Measurements from ENCODE around the gene NPC1L1.

Gene NPC1L1

DNA sequence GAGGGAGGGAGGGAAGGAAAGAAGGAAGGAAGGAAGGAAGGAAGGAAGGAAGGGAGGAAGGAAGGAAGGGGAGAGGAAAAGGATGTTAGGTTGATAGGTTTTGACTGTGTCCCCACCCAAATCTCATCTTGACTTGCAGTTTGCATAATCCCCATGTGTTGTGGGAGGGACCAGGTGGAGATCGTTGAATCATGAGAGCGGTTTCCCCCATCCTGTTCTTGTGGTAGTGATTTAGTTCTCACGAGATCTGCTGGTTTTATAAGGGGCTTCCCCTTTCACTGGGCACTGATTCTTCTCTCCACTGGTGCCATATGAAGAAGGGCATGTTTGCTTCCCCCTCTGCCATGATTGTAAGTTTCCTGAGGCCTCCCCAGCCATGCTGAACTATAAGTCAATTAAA lies 35.5 kb downstream of the NPC1L1 start:
- Histone ChIP-seq H3K4me3 (IDR thresholded peaks at IDR 0.05; ENCODE audit: insufficient read depth, low read depth, low read length) (no peak overlapping the region), H3K27ac (no peak overlapping the region), H4K20me1 (ENCODE audit: insufficient read depth) (no peaks in the 10 kb centered on the region), H3K4me2 (no peak overlapping the region), H2AFZ (ENCODE audit: low read depth) (no peak overlapping the region), H3K4me1 (ENCODE audit: low read depth, poor library complexity, severe bottlenecking) (no peaks in the 10 kb centered on the region), H3K27me3 (ENCODE audit: insufficient read depth, low read depth) (no peaks in the 10 kb centered on the region), H3K9ac (no peak overlapping the region), H3K79me2 (ENCODE audit: insufficient read depth, low read depth) (no peaks in the 10 kb centered on the region), H3K36me3 (ENCODE audit: insufficient read depth) (no peaks in the 10 kb centered on the region)
- TF ChIP-seq, protein P1, sequence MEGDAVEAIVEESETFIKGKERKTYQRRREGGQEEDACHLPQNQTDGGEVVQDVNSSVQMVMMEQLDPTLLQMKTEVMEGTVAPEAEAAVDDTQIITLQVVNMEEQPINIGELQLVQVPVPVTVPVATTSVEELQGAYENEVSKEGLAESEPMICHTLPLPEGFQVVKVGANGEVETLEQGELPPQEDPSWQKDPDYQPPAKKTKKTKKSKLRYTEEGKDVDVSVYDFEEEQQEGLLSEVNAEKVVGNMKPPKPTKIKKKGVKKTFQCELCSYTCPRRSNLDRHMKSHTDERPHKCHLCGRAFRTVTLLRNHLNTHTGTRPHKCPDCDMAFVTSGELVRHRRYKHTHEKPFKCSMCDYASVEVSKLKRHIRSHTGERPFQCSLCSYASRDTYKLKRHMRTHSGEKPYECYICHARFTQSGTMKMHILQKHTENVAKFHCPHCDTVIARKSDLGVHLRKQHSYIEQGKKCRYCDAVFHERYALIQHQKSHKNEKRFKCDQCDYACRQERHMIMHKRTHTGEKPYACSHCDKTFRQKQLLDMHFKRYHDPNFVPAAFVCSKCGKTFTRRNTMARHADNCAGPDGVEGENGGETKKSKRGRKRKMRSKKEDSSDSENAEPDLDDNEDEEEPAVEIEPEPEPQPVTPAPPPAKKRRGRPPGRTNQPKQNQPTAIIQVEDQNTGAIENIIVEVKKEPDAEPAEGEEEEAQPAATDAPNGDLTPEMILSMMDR (conservative IDR thresholded peaks at IDR 0.05; ENCODE audit: low read depth, low read length) = no peak

DNA sequence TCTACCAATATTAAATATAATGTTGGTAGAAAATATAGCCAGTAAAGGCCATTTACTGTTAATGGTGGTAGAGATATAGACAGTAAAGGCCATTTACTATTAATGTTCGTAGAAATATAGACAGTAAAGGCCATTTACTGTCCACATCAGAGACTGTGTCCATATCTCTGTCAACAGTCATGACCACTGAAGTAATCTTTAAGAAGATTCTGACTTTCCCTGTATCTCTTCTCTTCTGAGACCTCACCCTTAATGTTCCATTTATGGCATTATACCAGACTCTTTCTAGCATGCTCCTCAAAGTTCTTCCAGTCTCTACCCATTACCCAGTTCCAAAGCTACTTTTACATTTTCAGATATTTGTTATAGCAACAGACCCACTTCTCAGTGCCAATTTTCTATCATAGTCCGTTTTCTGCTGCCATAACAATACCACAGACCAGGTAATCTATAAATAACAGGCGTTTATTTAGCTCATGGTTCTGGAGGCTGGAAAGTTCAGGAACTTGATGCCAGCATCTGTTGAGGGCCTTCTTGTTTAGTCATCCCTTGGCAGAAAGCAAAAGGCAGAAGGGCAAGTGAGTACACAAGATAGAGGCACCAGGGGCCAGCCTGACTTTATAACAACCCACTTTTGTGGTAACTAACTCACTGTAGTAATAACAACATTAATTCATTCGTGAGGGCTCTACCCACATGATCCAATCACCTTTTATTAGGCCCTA lies 42.7 kb downstream of the NPC1L1 start:
- TF ChIP-seq, protein P1 (conservative IDR thresholded peaks at IDR 0.05; ENCODE audit: low read depth, low read length) = no peak
- H3K4me3 ChIP-seq (IDR thresholded peaks at IDR 0.05; ENCODE audit: insufficient read depth, low read depth, low read length) = no peak overlapping the region
- no peaks in the 10 kb centered on the region for H3K36me3 ChIP-seq (ENCODE audit: insufficient read depth)
- H3K79me2 ChIP-seq (ENCODE audit: insufficient read depth, low read depth) = no peaks in the 10 kb centered on the region
- no peak overlapping the region for H2AFZ ChIP-seq (ENCODE audit: low read depth)
- no peaks in the 10 kb centered on the region for H4K20me1 ChIP-seq (ENCODE audit: insufficient read depth)
- no peak overlapping the region for H3K4me2 ChIP-seq
- H3K27me3 ChIP-seq (ENCODE audit: insufficient read depth, low read depth) = no peaks in the 10 kb centered on the region
- no peaks in the 10 kb centered on the region for H3K4me1 ChIP-seq (ENCODE audit: low read depth, poor library complexity, severe bottlenecking)
- no peak overlapping the region for H3K9ac ChIP-seq
- H3K27ac ChIP-seq = no peak overlapping the region

DNA sequence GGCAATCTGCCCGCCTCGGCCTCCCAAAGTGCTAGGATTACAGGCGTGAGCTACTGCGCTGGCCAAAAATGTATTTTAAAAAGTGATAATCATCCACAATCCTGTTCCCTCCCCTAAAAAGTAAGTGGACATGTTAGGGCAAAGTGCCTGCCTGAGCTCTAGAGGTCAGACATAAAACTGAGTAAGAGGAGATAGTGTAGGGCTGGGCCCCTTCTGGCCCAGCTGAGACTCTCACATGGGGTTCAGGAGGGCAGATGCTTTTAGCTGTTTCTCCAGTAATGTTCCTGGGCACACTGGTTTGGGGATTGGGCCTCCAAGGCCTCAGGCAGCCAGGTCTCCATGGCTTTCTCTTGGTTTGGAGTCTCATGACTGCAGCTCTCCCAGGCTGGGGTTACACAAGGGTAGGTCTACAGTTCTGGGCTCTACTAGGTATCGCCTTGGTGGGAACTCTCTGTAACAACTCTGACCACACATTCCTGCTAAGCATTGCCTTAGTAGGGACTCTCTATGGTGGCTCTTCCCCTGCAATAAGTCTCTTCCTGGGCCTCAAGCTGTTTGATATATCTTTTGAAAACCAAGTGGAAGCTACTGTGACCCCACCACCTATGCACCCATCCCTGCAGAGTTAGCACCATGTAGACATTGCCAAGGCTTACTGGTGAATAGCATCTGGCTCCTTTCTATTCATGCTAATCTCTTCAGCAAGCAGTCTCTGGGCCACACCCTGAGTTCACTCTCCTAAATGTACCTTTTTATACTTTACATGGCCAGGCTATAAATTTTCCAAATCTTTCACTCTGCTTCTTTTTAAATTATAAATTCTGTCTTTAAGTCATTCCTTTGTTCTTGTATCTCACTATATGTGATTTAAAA lies 43.7 kb downstream of the NPC1L1 start:
- Histone ChIP-seq H2AFZ (ENCODE audit: low read depth) (no peak overlapping the region), H3K4me2 (no peak overlapping the region), H3K4me1 (ENCODE audit: low read depth, poor library complexity, severe bottlenecking) (no peaks in the 10 kb centered on the region), H3K9ac (no peak overlapping the region), H3K27me3 (ENCODE audit: insufficient read depth, low read depth) (no peaks in the 10 kb centered on the region), H3K79me2 (ENCODE audit: insufficient read depth, low read depth) (no peaks in the 10 kb centered on the region), H4K20me1 (ENCODE audit: insufficient read depth) (no peaks in the 10 kb centered on the region), H3K36me3 (ENCODE audit: insufficient read depth) (no peaks in the 10 kb centered on the region), H3K4me3 (IDR thresholded peaks at IDR 0.05; ENCODE audit: insufficient read depth, low read depth, low read length) (no peak overlapping the region), H3K27ac (no peak overlapping the region)
- TF ChIP-seq, protein P1 (conservative IDR thresholded peaks at IDR 0.05; ENCODE audit: low read depth, low read length) = no peak

DNA sequence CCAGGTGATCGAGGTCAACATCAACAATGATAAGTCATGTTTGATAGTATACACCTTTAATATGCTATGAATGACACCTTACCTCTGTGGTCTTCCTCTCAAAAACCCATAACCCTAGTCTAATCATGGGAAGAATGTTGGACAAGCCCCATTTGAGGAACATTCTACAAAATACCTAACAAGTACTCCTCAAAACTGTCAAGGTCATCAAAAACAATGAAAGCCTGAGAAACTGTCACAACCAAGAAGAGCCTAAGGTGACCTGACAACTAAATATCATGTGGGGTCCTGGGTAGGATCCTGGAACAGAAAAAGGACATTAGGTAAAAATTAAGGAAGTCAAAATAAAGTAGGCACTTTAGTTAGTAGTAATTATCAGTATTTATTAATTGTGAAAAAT lies 44.7 kb downstream of the NPC1L1 start:
- no peak overlapping the region for H3K9ac ChIP-seq
- no peaks in the 10 kb centered on the region for H3K79me2 ChIP-seq (ENCODE audit: insufficient read depth, low read depth)
- H3K4me2 ChIP-seq = no peak overlapping the region
- no peak overlapping the region for H2AFZ ChIP-seq (ENCODE audit: low read depth)
- no peaks in the 10 kb centered on the region for H3K36me3 ChIP-seq (ENCODE audit: insufficient read depth)
- H3K27ac ChIP-seq = no peak overlapping the region
- H4K20me1 ChIP-seq (ENCODE audit: insufficient read depth) = no peaks in the 10 kb centered on the region
- H3K27me3 ChIP-seq (ENCODE audit: insufficient read depth, low read depth) = no peaks in the 10 kb centered on the region
- TF ChIP-seq, protein P1 (conservative IDR thresholded peaks at IDR 0.05; ENCODE audit: low read depth, low read length) = no peak
- H3K4me3 ChIP-seq (IDR thresholded peaks at IDR 0.05; ENCODE audit: insufficient read depth, low read depth, low read length) = no peak overlapping the region
- peaks cover 4% of the 10 kb centered on the region for H3K4me1 ChIP-seq (ENCODE audit: low read depth, poor library complexity, severe bottlenecking)
